ENCODE measurements around the gene BLID.

The BLID gene

DNA sequence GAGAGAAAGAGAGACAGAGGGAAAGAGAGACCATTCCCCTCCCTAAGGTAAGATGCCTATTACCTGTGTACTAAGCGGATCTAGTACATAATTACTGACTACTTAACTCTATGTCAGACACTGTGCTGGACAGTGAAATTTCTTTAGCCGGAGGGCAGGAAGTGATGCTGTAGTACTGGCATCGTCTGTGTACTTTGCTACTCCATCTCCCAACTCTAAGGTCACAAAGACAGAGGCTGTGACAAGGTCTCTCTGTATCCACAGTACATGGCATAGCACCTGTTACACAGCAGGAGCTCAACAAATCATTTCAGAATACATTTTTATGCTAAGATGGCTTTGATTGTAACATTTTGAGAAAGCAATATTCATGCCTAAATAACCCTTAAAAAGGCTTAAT is 9.0 kb downstream of the BLID start:
- DNase-seq (ENCODE audit: low read depth, low spot score), result no peak

DNA sequence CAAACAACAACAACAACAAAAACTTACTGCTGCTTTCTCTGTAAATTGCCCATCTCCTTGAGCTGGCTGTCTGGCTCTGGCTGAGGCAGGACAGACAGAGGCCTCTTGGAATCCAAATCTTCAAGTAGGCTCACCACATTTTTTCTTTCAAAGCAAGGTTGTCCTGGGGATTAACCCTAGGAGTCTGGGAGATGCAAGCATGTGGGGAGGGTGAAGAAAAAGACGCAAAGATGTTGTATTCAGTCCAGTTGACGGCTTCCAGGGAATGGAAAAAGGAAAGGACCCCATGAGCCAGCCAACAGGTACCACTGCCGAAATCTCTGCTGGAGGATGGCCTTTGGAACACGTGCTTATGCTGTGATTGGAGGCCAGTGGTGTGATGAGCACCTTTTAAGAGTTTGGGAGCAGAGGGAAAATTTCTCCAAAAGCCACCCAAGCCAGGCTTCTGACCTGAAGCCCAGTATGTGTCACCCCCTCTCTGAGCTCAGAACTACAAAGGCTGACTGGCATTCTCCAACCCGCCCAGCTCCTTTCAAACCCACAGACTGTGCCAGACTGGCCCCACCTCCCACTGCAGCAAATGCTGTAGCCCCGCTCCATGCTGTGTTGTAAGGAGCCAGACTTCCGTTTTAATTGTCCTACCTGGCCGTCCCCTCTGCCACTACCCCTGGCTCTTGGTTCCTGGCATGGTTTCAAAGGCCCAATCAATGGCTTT is 10.8 kb downstream of the BLID start:
- no peak for DNase-seq (ENCODE audit: low read depth, low spot score)

- DNase-seq (ENCODE audit: low read depth, low spot score), result no peak
Observed at GRCh38 chr11:122104341-122104740, 11.7 kb downstream of the BLID start.

GRCh38 chr11:122103726-122104125 is 12.3 kb downstream of the BLID start:
- DNase-seq (ENCODE audit: low read depth, low spot score), result no peak

- DNase-seq (ENCODE audit: low read depth, low spot score), result no peak
Observed at GRCh38 chr11:122103321-122103720, 12.7 kb downstream of the BLID start.

- DNase-seq (ENCODE audit: low read depth, low spot score), result no peak
Observed at GRCh38 chr11:122102426-122102825, 13.6 kb downstream of the BLID start.

DNA sequence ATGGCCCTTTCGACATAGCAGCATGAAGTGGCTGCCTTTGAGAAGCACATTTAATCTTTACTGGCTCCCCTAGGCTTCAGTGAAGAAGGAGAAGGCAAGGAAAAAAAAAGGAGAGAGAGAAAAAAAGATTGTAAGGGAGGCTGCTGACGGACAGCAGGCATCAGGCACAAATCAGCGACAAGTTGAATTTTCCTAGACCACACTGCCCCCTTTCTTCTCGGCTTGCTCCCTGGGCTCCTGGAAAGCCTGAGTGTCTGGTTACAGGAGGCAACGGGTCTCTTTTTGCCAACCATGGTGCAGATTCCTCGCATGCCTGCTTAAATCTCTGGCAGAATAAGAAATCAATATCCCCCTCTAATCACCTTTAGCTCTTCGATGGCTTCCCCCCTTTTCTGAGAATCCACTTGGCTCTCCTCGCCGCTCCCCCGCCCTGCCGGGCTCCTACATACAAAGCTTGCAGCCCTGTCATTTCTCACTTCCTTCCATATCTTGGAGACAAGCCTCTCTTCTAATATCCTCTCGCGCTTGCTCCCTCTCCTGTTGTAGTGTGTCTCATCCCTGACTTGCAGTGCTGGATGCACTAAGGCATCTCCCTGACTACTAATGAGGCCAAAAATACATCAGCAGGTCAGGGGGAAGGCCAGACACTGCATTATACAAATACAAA is 14.3 kb downstream of the BLID start:
- no peak for DNase-seq (ENCODE audit: low read depth, low spot score)

- no peak for DNase-seq (ENCODE audit: low read depth, low spot score)
Observed at GRCh38 chr11:122100756-122101080, 15.3 kb downstream of the BLID start.

GRCh38 chr11:122100037-122100755 is 15.8 kb downstream of the BLID start:
- no peak for DNase-seq (ENCODE audit: low read depth, low spot score)

- no peak for DNase-seq (ENCODE audit: low read depth, low spot score)
Observed at GRCh38 chr11:122099374-122100036, 16.5 kb downstream of the BLID start.

DNA sequence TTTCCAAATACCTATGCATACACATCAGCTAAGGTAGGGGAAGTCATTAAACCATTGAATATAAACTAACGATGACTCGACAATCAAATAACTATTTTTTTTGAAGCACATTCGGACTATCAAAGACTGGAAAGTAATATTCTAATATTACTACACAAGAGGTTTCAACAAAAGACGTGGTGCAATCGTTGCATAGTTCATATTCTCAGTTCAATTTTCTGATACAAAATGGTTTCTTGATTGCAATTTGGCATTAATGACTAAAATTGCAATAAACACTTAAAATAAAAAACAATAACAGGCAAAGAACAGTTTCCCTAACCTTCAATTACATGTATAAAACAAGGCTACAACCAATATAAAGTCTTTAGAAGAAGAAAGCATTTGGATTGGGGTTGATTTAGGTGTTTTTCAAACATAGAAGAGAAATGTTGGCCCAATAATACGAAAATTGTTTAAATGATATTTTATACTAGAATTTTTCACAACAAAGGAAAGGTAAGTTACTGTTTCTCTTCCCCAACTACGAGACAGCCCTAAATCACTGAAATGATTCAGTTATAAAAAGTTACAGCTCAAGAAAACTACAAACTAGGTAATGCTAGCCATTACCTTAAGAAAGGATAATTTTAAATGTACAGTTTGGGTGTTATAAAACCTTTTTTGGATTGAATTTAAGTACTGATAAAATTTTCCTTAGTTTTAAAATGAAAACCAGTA is 17.6 kb downstream of the BLID start:
- no peak for DNase-seq (ENCODE audit: low read depth, low spot score)

DNA sequence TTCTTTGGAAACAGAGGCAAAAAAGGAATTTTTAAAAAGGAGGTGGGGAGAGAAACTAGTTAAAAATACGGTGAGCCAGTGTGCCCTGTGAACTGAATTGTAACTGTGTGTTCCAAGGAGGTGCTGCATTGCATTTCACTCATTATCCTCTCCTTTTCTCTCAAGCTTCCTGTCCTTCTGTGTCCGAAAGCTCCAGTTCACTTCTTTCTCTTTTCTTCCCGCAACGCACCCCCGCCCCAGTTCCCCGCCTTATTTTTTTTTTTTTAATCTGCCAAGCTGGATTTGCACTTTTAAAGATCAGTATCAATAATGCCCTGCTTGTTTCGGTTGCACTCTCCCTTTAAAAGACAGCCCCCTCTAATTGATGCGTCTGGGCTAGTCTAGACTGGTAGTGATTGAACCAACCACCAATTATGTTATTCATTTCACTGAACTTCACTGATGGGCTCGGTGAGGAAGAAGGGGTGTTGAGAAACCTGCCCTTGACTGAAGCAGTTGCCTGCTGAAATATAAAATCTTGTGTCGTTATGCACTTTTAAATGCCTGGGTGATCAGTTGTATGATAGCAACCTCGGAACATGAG is 18.5 kb downstream of the BLID start:
- DNase-seq (ENCODE audit: low read depth, low spot score), result no peak

DNA sequence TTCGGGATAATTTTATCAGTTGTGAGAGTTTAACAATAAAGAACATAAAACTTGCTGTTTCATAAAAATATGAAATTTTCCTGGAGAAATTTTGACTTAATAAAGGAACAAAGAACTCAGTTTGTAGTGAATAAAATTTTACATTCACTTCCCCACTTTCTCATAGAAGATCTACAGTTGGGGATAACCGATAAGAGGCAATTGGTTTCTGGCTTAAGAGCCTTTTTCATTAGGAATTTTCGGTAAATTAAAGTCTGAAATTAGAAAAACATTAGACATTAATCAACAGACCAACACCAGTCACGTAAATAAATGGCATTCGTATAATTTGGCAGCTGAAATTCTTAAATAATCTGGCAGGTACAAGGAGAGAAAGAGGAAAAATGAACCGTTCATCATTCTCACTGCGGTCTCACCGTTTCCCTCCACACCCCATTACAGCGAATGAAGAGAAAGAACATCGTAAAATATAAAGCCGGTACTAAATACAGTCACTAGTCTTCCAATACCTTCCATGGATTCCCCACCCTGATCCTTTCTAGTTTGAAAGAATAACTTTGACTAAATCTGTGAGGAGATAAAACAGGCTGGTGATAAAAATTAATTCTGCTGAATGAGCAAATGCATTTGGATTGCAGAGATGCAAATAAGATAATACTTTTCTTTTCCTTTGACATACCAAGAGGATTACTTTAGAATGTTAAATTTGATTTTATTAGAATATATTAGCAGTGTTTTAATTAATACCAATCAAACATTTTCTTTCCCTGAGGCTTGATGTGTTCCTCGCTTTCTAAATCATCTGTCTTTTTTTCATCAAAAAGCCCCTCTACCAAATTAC is 19.5 kb downstream of the BLID start:
- no peak for DNase-seq (ENCODE audit: low read depth, low spot score)

GRCh38 chr11:122095681-122096262 is 20.2 kb downstream of the BLID start:
- DNase-seq (ENCODE audit: low read depth, low spot score), result no peak

GRCh38 chr11:122094836-122095235 is 21.2 kb downstream of the BLID start:
- no peak for DNase-seq (ENCODE audit: low read depth, low spot score)

GRCh38 chr11:122093731-122094275 is 22.2 kb downstream of the BLID start:
- DNase-seq (ENCODE audit: low read depth, low spot score), result no peak

DNA sequence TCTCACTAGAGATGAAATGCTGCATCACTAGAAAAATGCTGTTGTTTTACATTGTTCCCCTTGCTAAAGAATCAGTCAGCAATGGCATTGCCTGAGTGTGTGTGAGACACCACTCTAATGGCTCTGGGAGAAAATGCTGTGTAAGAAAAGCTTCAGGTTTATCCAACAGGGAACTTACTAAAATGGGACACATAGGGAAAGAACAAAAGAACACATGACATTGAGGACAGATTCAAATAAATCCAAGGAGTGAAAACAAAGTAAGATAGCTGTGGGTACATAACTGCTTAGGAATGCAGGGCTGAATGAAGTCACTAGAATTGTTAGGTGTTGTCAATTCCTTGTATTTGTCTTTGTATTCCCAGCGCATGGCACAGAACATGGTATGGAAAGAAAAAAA is 24.2 kb downstream of the BLID start:
- DNase-seq (ENCODE audit: low read depth, low spot score), result no peak

GRCh38 chr11:122089111-122089510 is 26.9 kb downstream of the BLID start:
- no peak for DNase-seq (ENCODE audit: low read depth, low spot score)

DNA sequence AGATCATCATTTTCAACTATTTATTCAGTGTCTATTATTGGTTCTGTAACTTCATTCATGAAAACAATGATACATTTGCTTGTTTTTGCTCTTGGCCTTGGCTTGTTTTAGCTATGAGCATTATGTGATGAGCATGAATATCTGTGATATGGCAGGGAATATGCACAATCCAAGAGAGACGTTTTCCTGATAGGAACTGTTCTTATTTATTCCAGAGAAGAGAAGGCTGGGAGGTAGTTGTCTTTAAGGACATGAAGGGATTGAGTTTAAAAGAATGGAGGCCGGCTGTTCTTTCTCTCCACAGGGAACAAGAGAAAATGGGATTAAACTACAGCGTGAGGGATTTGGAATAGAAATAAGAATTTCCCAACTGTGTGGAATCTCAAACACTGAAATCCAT is 30.3 kb downstream of the BLID start:
- no peak for DNase-seq (ENCODE audit: low read depth, low spot score)

- no peak for DNase-seq (ENCODE audit: low read depth, low spot score)
Observed at GRCh38 chr11:122085264-122085663, 30.8 kb downstream of the BLID start.
